ENCODE data around the gene PEA15. TPM values are rescaled to one million over a fixed set of nuclear protein-coding genes. Genes with fewer than 3 reads are reported as not detected.
A peak's percentile ranks its signal among the peaks of the same experiment; 100 is the strongest.

PEA15 gene
- total and polyA plus RNA-seq, 2 of the 8 experiments (the other 6 are each of a cell fraction or from before 2014, with no cell fraction given): 71.3 to 75.1 TPM

GRCh38 chr1:160189649-160190625 lies 15.2 kb upstream of the PEA15 start, which contains the start of gene CASQ1:
Gene CASQ1 (plus strand): TSS chr1:160190575. CDS start chr1:160190752, 177 bp downstream.
- Histone ChIP-seq H4K8ac (ENCODE audit: extremely low read depth, insufficient read depth, low read length) (no peak within 1 kb of the TSS; the same call in none of the 2 replicates), H3K4me1 (replicated peaks in 1 of 4; ENCODE audit: control insufficient read depth in 3 of 4, insufficient read depth in 4 of 4, low read length in 3 of 4) (peaks cover 3 to 26% (median 8%) of the 10 kb centered on the region in 4 experiments; a peak in 6 of 7 replicates), H2BK120ac (replicated peaks; ENCODE audit: low read depth, low read length) (no peak within 1 kb of the TSS), H3K36me3 (ENCODE audit: control insufficient read depth in 2 of 4, insufficient read depth in 4 of 4, low read length in 3 of 4) (no peaks in the 10 kb centered on the region; a peak in 1 of 8 replicates), H3K4me2 (ENCODE audit: insufficient read depth in 1 of 2, low read depth in 2 of 2, low read length in 2 of 2) (no peak within 1 kb of the TSS), H3K14ac (ENCODE audit: insufficient read length) (no peak within 1 kb of the TSS), H4K91ac (replicated peaks; ENCODE audit: insufficient read length, low read length) (peak within 1 kb of the TSS; percentile 13), H3K23me2 (ENCODE audit: low read depth, low read length) (peaks cover 10% of the 10 kb centered on the region), H3K9me3 (ENCODE audit: insufficient read depth in 2 of 2, low read depth in 1 of 2, low read length in 1 of 2) (no peaks in the 10 kb centered on the region), H2BK12ac (ENCODE audit: low read depth, low read length) (peak within 1 kb of the TSS; percentile 92; the same call in 1 of the 2 replicates), H3K23ac (ENCODE audit: insufficient read length) (no peak within 1 kb of the TSS), H3K79me2 (ENCODE audit: control insufficient read depth in 1 of 2, insufficient read depth in 2 of 2, low read length in 2 of 2) (no peaks in the 10 kb centered on the region), H3K56ac (replicated peaks; ENCODE audit: insufficient read length, low read depth, low read length) (no peak within 1 kb of the TSS), H2BK20ac (ENCODE audit: low read length) (peak within 1 kb of the TSS; percentile 83; the same call in 1 of the 2 replicates), H2AFZ (ENCODE audit: low read length) (no peak within 1 kb of the TSS), H2AK5ac (ENCODE audit: low read depth, low read length) (peak within 1 kb of the TSS; percentile 78), H3K4me3 (ENCODE audit: extremely low read depth in 1 of 4, insufficient read depth in 2 of 4, low read depth in 3 of 4, low read length in 4 of 4) (no peak within 1 kb of the TSS), H3K27me3 (replicated peaks in 1 of 4; ENCODE audit: control insufficient read depth in 3 of 4, extremely low read depth in 1 of 4, insufficient read depth in 3 of 4, low read length in 3 of 4) (no peaks in the 10 kb centered on the region; a peak in 1 of 7 replicates), H4K20me1 (replicated peaks in 1 of 2; ENCODE audit: control insufficient read depth in 1 of 2, insufficient read depth in 2 of 2, low read length in 2 of 2) (peaks cover 0 to 9% of the 10 kb centered on the region in 2 experiments), H3K4ac (replicated peaks; ENCODE audit: insufficient read length, low read depth, low read length) (no peak within 1 kb of the TSS), H4K5ac (ENCODE audit: insufficient read length, low read depth, low read length) (no peak within 1 kb of the TSS), H3K18ac (ENCODE audit: extremely low read depth, low read length) (peak within 1 kb of the TSS; percentile 22; the same call in 1 of the 2 replicates), H2BK5ac (ENCODE audit: low read depth, low read length) (peak within 1 kb of the TSS; percentile 19; the same call in 1 of the 2 replicates), H3K27ac (ENCODE audit: low read depth, low read length) (no peak within 1 kb of the TSS), H2BK15ac (ENCODE audit: low read length) (peak within 1 kb of the TSS; percentile 82; the same call in 1 of the 2 replicates), H3K79me1 (ENCODE audit: low read depth, low read length) (peaks cover 4% of the 10 kb centered on the region; the same call in 1 of the 2 replicates), H3K9ac (replicated peaks in 1 of 4; ENCODE audit: extremely low read depth in 1 of 4, low read depth in 3 of 4, low read length in 3 of 4) (no peak within 1 kb of the TSS)
- WGBS, 2 experiments (ENCODE audit: extremely low coverage in 1 of 2, insufficient coverage in 1 of 2, insufficient read length in 1 of 2, insufficient replicate concordance in 2 of 2, low coverage in 1 of 2, low lambda C conversion rate in 2 of 2, missing lambda C conversion rate in 1 of 2): 83% methylated on average over 13 of the region's 15 CpGs; no CpG with 5 or more reads in 1 of the 2 experiments
- ChIA-PET CTCF (ENCODE audit: partially characterized antibody) (interaction anchor here (0.8 to 8.6 kb wide), 31 partner anchors 9 to 187 kb away, joined by 3 to 195 read pairs (median 5); partner anchors contain the start of genes ATP1A4, KCNJ9 and PEA15), POLR2A (ENCODE audit: partially characterized antibody) (interaction anchor here (0.6 to 5.9 kb wide), 9 partner anchors 10 to 62 kb away, joined by 3 to 61 read pairs (median 3); partner anchors contain the start of gene PEA15)
- FAIRE-seq (no peak), DNase-seq (ENCODE audit: low read depth in 1 of 2, low spot score in 2 of 2) (no peak)
- TF ChIP-seq TBP (IDR thresholded peaks at IDR 0.05; ENCODE audit: low read depth, low read length) (no peak), EGR1 (IDR thresholded peaks at IDR 0.05; ENCODE audit: borderline replicate concordance, low read depth, low read length) (no peak), HDAC2 (IDR thresholded peaks at IDR 0.05; ENCODE audit: borderline replicate concordance in 1 of 2, low read depth in 2 of 2, low read length in 2 of 2) (no peak), KDM5A (IDR thresholded peaks at IDR 0.05; ENCODE audit: low read length) (no peak), FOSL1 (IDR thresholded peaks at IDR 0.05; ENCODE audit: insufficient read depth, low read depth, low read length) (no peak), CHD2 (IDR thresholded peaks at IDR 0.05; ENCODE audit: low read length) (no peak), ZNF274 (IDR thresholded peaks at IDR 0.05; ENCODE audit: borderline replicate concordance, extremely low read depth, low read length) (no peak), SUZ12 (IDR thresholded peaks at IDR 0.05; ENCODE audit: low read length) (no peak), E2F6 (IDR thresholded peaks at IDR 0.05) (no peak), TAF1 (IDR thresholded peaks at IDR 0.05; ENCODE audit: low read depth, low read length) (no peak)
